MM.1S (cell line): ENCODE measurements around the gene DCP1B.

ENCODE experiments used
- EZH2 ChIP-seq: fragments of 300-600 bp; sonication (generic); optimal IDR thresholded peaks from 2 replicates; pipeline ENCODE3; 2017; ENCODE audit warnings: low read depth, mild to moderate bottlenecking, antibody characterized with exemption, low read length, mixed read lengths
- EZH2phosphoT487 ChIP-seq: fragments of 300-600 bp; sonication (generic); IDR thresholded peaks from 2 replicates; pipeline ENCODE4 v1.6.1; 2018; ENCODE audit warnings: antibody characterized with exemption, low read length
- TF ChIP-seq, protein P1 (sequence below): fragments of 300-600 bp; sonication (generic); IDR thresholded peaks from 2 replicates; pipeline ENCODE4 v1.5.1; 2016; ENCODE audit warnings: antibody characterized with exemption, low read length, mixed read lengths

- TF ChIP-seq, protein P1, sequence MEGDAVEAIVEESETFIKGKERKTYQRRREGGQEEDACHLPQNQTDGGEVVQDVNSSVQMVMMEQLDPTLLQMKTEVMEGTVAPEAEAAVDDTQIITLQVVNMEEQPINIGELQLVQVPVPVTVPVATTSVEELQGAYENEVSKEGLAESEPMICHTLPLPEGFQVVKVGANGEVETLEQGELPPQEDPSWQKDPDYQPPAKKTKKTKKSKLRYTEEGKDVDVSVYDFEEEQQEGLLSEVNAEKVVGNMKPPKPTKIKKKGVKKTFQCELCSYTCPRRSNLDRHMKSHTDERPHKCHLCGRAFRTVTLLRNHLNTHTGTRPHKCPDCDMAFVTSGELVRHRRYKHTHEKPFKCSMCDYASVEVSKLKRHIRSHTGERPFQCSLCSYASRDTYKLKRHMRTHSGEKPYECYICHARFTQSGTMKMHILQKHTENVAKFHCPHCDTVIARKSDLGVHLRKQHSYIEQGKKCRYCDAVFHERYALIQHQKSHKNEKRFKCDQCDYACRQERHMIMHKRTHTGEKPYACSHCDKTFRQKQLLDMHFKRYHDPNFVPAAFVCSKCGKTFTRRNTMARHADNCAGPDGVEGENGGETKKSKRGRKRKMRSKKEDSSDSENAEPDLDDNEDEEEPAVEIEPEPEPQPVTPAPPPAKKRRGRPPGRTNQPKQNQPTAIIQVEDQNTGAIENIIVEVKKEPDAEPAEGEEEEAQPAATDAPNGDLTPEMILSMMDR: no peak
- TF ChIP-seq EZH2 (no peak), EZH2phosphoT487 (no peak)
Observed at GRCh38 chr12:1977109-1977508, 27.1 kb downstream of the DCP1B start.
